H9 (cell line): ENCODE measurements around the gene ATF7. TPM values are rescaled to one million over a fixed set of nuclear protein-coding genes. Genes with fewer than 3 reads are reported as not detected.

ENCODE experiments used
- DNase-seq: peaks from one replicate; pipeline ENCODE4 v3.0.0-alpha.2; 2017
- H2AFZ ChIP-seq: one replicate; pipeline ENCODE4 v1.6.1; 2013; ENCODE audit warnings: mild to moderate bottlenecking, low read length, control low read depth, moderate library complexity
- H2AK5ac ChIP-seq: 2 replicates; pipeline ENCODE4 v1.6.1; 2013; ENCODE audit warnings: low read length, control low read depth, mixed read lengths; ENCODE audit not compliant: insufficient read length
- H2BK120ac ChIP-seq: one replicate; pipeline ENCODE4 v1.6.1; 2013; ENCODE audit warnings: low read depth, mild to moderate bottlenecking, low read length, control low read depth, inconsistent platforms; ENCODE audit not compliant: poor library complexity, severe bottlenecking
- H2BK12ac ChIP-seq: 2 replicates; pipeline ENCODE4 v1.6.1; 2013; ENCODE audit warnings: low read length, control low read depth, mixed read lengths, low read depth; ENCODE audit not compliant: insufficient read length
- H2BK15ac ChIP-seq: 2 replicates; pipeline ENCODE4 v1.6.1; 2013; ENCODE audit warnings: low read depth, low read length, control low read depth
- H2BK20ac ChIP-seq: one replicate; pipeline ENCODE4 v1.6.1; 2013; ENCODE audit warnings: low read depth, mild to moderate bottlenecking, low read length, control low read depth, inconsistent platforms; ENCODE audit not compliant: poor library complexity, severe bottlenecking
- H2BK5ac ChIP-seq: 2 replicates; pipeline ENCODE4 v1.6.1; 2013; ENCODE audit warnings: low read length, control low read depth, mixed read lengths; ENCODE audit not compliant: insufficient read length
- H3K14ac ChIP-seq: 2 replicates; pipeline ENCODE4 v1.6.1; 2013; ENCODE audit warnings: low read length, control low read depth; ENCODE audit not compliant: insufficient read depth
- H3K18ac ChIP-seq: 2 replicates; pipeline ENCODE4 v1.6.1; 2013; ENCODE audit warnings: low read depth, mild to moderate bottlenecking, mixed read lengths, low read length, control low read depth; ENCODE audit not compliant: insufficient read length
- H3K23ac ChIP-seq: 2 replicates; pipeline ENCODE4 v1.6.1; 2013; ENCODE audit warnings: low read length, control low read depth, mixed read lengths, low read depth; ENCODE audit not compliant: insufficient read length
- H3K23me2 ChIP-seq: 2 replicates; pipeline ENCODE4 v1.6.1; 2013; ENCODE audit warnings: low read depth, mild to moderate bottlenecking, mixed read lengths, low read length, control low read depth; ENCODE audit not compliant: insufficient read length, poor library complexity, severe bottlenecking
- H3K27ac ChIP-seq: 2 replicates; pipeline ENCODE4 v1.5.1; 2013; ENCODE audit warnings: low read length, control low read depth, mixed read lengths, low read depth; ENCODE audit not compliant: insufficient read length
- H3K27me3 ChIP-seq: 2 replicates; pipeline ENCODE4 v1.6.1; 2013; ENCODE audit warnings: low read length, control low read depth, inconsistent platforms; ENCODE audit not compliant: insufficient read depth
- H3K4ac ChIP-seq: 2 replicates; pipeline ENCODE4 v1.6.1; 2013; ENCODE audit warnings: low read depth, mild to moderate bottlenecking, control low read depth, inconsistent platforms, low read length, moderate library complexity
- H3K4me1 ChIP-seq: 2 replicates; pipeline ENCODE4 v1.6.1; 2013; ENCODE audit warnings: low read length, control low read depth, inconsistent platforms; ENCODE audit not compliant: insufficient read depth
- H3K4me2 ChIP-seq: 2 replicates; pipeline ENCODE4 v1.6.1; 2013; ENCODE audit warnings: low read length, control low read depth, mixed read lengths; ENCODE audit not compliant: insufficient read length, insufficient read depth
- H3K56ac ChIP-seq: 2 replicates; pipeline ENCODE4 v1.6.1; 2013; ENCODE audit warnings: low read depth, mild to moderate bottlenecking, mixed read lengths, low read length, control low read depth; ENCODE audit not compliant: insufficient read length
- H3K79me1 ChIP-seq: 2 replicates; pipeline ENCODE4 v1.6.1; 2013; ENCODE audit warnings: low read depth, mild to moderate bottlenecking, moderate library complexity, low read length, control low read depth, inconsistent platforms; ENCODE audit not compliant: insufficient read depth, poor library complexity, severe bottlenecking
- H3K79me2 ChIP-seq: 2 replicates; pipeline ENCODE4 v1.6.1; 2013; ENCODE audit warnings: low read length, control low read depth, inconsistent platforms; ENCODE audit not compliant: insufficient read depth
- H3K9ac ChIP-seq: 2 replicates; pipeline ENCODE4 v1.6.1; 2013; ENCODE audit warnings: low read length, control low read depth, mixed read lengths; ENCODE audit not compliant: insufficient read length; ENCODE audit errors: extremely low read depth
- H3K9me3 ChIP-seq: one replicate; pipeline ENCODE4 v1.6.1; 2013; ENCODE audit warnings: low read depth, low read length, inconsistent platforms; ENCODE audit not compliant: control insufficient read depth
- H3T11ph ChIP-seq: one replicate; pipeline ENCODE4 v1.6.1; 2013; ENCODE audit warnings: mild to moderate bottlenecking, low read length, control low read depth, inconsistent platforms
- H4K20me1 ChIP-seq: one replicate; pipeline ENCODE4 v1.6.1; 2013; ENCODE audit not compliant: control insufficient read depth, insufficient read length, insufficient read depth
- H4K5ac ChIP-seq: 2 replicates; pipeline ENCODE4 v1.6.1; 2013; ENCODE audit warnings: low read depth, mild to moderate bottlenecking, mixed read lengths, low read length, control low read depth; ENCODE audit not compliant: insufficient read length
- H4K8ac ChIP-seq: replicated peaks from 2 replicates; pipeline ENCODE4 v1.6.1; 2013; ENCODE audit warnings: low read length, control low read depth, mixed read lengths, low read depth; ENCODE audit not compliant: insufficient read length
- H4K91ac ChIP-seq: 2 replicates; pipeline ENCODE4 v1.6.1; 2013; ENCODE audit warnings: low read depth, mild to moderate bottlenecking, moderate library complexity, mixed read lengths, low read length, control low read depth; ENCODE audit not compliant: insufficient read length
- H3K27ac Mint-ChIP-seq, 3 experiments: 2 replicates in 2 of 3; 3 replicates in 1 of 3; pipeline ENCODE4 v1.8.0; 2020 to 2021; ENCODE audit warnings: mixed read lengths in 3 of 3, mild to moderate bottlenecking in 1 of 3, moderate library complexity in 1 of 3
- H3K27me3 Mint-ChIP-seq: 2 replicates; pipeline ENCODE4 v1.8.0; 2021; ENCODE audit warnings: low read depth, mild to moderate bottlenecking, moderate library complexity, mixed read lengths
- H3K36me3 Mint-ChIP-seq, 3 experiments: 2 replicates in 2 of 3; 3 replicates in 1 of 3; pipeline ENCODE4 v1.8.0; 2020 to 2021; ENCODE audit warnings: low read depth in 3 of 3, mixed read lengths in 3 of 3; ENCODE audit not compliant: insufficient read depth in 1 of 3
- H3K4me1 Mint-ChIP-seq, 2 experiments: 2 replicates each; pipeline ENCODE4 v1.8.0; 2020; ENCODE audit warnings: mixed read lengths in 2 of 2
- H3K4me3 Mint-ChIP-seq, 2 experiments: 2 replicates in 1 of 2; 3 replicates in 1 of 2; pipeline ENCODE4 v1.8.0; 2020 to 2021; ENCODE audit warnings: mild to moderate bottlenecking in 2 of 2, mixed read lengths in 2 of 2, moderate library complexity in 1 of 2
- H3K9me3 Mint-ChIP-seq, 2 experiments: 2 replicates in 1 of 2; 3 replicates in 1 of 2; pipeline ENCODE4 v1.8.0; 2020; ENCODE audit warnings: mild to moderate bottlenecking in 2 of 2, mixed read lengths in 2 of 2, moderate library complexity in 1 of 2
- CTCF ChIP-seq: fragments of 200-600 bp; sonication (generic); conservative IDR thresholded peaks from 3 replicates; pipeline ENCODE4 v1.8.0; 2021; ENCODE audit warnings: antibody characterized with exemption, mild to moderate bottlenecking
- WGBS: extraction: QIAGEN DNeasy Blood & Tissue Kit; methylation state at CpG from one replicate; pipeline ENCODE4 v1.1.7; 2013; ENCODE audit warnings: missing lambda C conversion rate, low lambda C conversion rate, mixed read lengths; ENCODE audit not compliant: insufficient read length; ENCODE audit errors: extremely low coverage; 5-methylcytosine and 5-hydroxymethylcytosine counted together
- total RNA-seq: library from RNA; stranded (reverse); gene quantifications from 2 replicates; pipeline ENCODE4 v1.2.1, GENCODE V29; 2021

Gene ATF7
- total RNA-seq, 1 experiment from 2014 or later = 17.7 TPM

- no peak overlapping the region for H2AK5ac ChIP-seq
- no peak overlapping the region for H3K9ac ChIP-seq
- H4K20me1 ChIP-seq = no peaks in the 10 kb centered on the region
- H4K5ac ChIP-seq = no peak overlapping the region
- H3T11ph ChIP-seq = no peak overlapping the region
- Mint-ChIP-seq H3K4me3 (no peak overlapping the region), H3K27me3 (no peaks in the 10 kb centered on the region), H3K27ac (no peak overlapping the region; a peak in 2 of 7 replicates), H3K4me1 (peaks cover 6 to 11% of the 10 kb centered on the region in 2 experiments), H3K9me3 (no peaks in the 10 kb centered on the region), H3K36me3 (peaks cover 58 to 86% (median 83%) of the 10 kb centered on the region in 3 experiments)
- H3K27me3 ChIP-seq = no peaks in the 10 kb centered on the region
- H3K9me3 ChIP-seq = no peaks in the 10 kb centered on the region
- no peak overlapping the region for H3K23ac ChIP-seq
- peaks cover 2% of the 10 kb centered on the region for H3K4me1 ChIP-seq
- H3K4ac ChIP-seq = no peak overlapping the region
- H4K8ac ChIP-seq = no peak overlapping the region
- no peak overlapping the region for H3K4me2 ChIP-seq
- H2AFZ ChIP-seq = no peak overlapping the region
- no peak overlapping the region for H2BK15ac ChIP-seq
- H4K91ac ChIP-seq = no peak overlapping the region
- no peak overlapping the region for H2BK120ac ChIP-seq
- no peak overlapping the region for H3K14ac ChIP-seq
- WGBS = no CpG with 5 or more reads among the region's 7 CpGs
- H3K79me2 ChIP-seq = no peaks in the 10 kb centered on the region
- H3K27ac ChIP-seq = no peak overlapping the region
- H2BK20ac ChIP-seq = no peak overlapping the region
- peaks cover 3% of the 10 kb centered on the region for H3K79me1 ChIP-seq
- peaks cover 2% of the 10 kb centered on the region for H3K23me2 ChIP-seq
- no peak for DNase-seq
- no peak overlapping the region for H2BK12ac ChIP-seq
- TF ChIP-seq CTCF = no peak
- no peak overlapping the region for H3K56ac ChIP-seq
- H2BK5ac ChIP-seq = no peak overlapping the region
- H3K18ac ChIP-seq = no peak overlapping the region
These were observed 44.1 kb upstream of the ATF7 start for GRCh38 chr12:53670308-53670707.
